Activated B cell treated with CpG ODN at 0.5 μM for 24 hours (primary cell): ENCODE measurements around the gene ALKAL2. TPM values are rescaled to one million over a fixed set of nuclear protein-coding genes. Genes with fewer than 3 reads are reported as not detected.
A peak's percentile ranks its signal among the peaks of the same experiment; 100 is the strongest.

Experiments used
- ATAC-seq: fragments of 200-7000 bp; cut with Tn5 transposase; one replicate; pipeline ENCODE4 v1.10.0; 2021; ENCODE audit warnings: low read depth, mild to moderate bottlenecking, moderate library complexity
- CTCF ChIA-PET: fragments of 350-600 bp; sonication (Branson Sonifier 250); formaldehyde crosslinking; loops from one replicate; lab custom pipeline; 2021; ENCODE audit warnings: antibody characterized with exemption; lab: Charles Lee
- POLR2A ChIA-PET: fragments of 350-600 bp; sonication (Branson Sonifier 250); formaldehyde crosslinking; loops from one replicate; lab custom pipeline; 2021; ENCODE audit warnings: antibody characterized with exemption; lab: Charles Lee
- DNase-seq: peaks from one replicate; pipeline ENCODE4 v3.0.0; 2022
- H3K27ac Mint-ChIP-seq: one replicate; pipeline ENCODE4 v1.8.0; 2020; ENCODE audit warnings: mixed read lengths
- H3K27me3 Mint-ChIP-seq: one replicate; pipeline ENCODE4 v1.8.0; 2021; ENCODE audit warnings: mixed read lengths
- H3K36me3 Mint-ChIP-seq: one replicate; pipeline ENCODE4 v1.8.0; 2021; ENCODE audit warnings: low read depth, mixed read lengths
- H3K4me1 Mint-ChIP-seq: one replicate; pipeline ENCODE4 v1.8.0; 2021; ENCODE audit warnings: mixed read lengths
- H3K4me3 Mint-ChIP-seq: one replicate; pipeline ENCODE4 v1.8.0; 2020; ENCODE audit warnings: mild to moderate bottlenecking, mixed read lengths
- H3K9me3 Mint-ChIP-seq: one replicate; pipeline ENCODE4 v1.8.0; 2020; ENCODE audit warnings: mixed read lengths
- intact Hi-C: fragments of 100-400 bp; cut with micrococcal nuclease; formaldehyde crosslinking; loops from one replicate; pipeline ENCODE4 v1.15.1; 2024
- total RNA-seq: library from RNA; stranded (reverse); gene quantifications from 2 replicates; pipeline ENCODE4 v1.2.3, GENCODE V29; 2022
- TF ChIP-seq, protein P1 (sequence below): fragments of 200-600 bp; IDR thresholded peaks from one replicate; pipeline ENCODE4 v1.8.0; 2022; ENCODE audit warnings: antibody characterized with exemption, mild to moderate bottlenecking

ALKAL2 gene
- total RNA-seq, 1 donor from 2014 or later, result not detected

DNA sequence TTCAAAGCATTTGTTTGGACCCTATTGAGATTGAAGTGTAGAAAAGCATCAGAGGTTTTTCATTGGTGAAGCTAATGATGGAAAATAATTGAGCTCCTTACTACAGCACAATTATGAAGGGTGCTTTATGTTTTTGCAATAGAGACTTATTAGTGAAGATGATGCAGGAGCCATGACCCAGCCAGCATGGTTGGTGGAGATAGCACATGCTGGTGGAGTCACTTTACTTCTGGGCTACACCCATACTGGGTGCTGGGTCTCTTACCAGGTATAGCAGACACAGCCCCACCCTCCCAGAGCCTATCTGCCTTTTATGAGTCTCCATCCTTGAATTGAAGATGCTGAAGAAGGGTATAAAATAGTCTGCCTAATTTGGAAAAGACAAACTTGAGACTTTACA lies 19.6 kb downstream of the ALKAL2 start:
- DNase-seq, result no peak
- Mint-ChIP-seq H3K4me3 (no peak overlapping the region), H3K4me1 (peaks cover 55% of the 10 kb centered on the region), H3K9me3 (no peaks in the 10 kb centered on the region), H3K27me3 (no peaks in the 10 kb centered on the region), H3K27ac (no peak overlapping the region), H3K36me3 (peaks cover 48% of the 10 kb centered on the region)
- TF ChIP-seq, protein P1, sequence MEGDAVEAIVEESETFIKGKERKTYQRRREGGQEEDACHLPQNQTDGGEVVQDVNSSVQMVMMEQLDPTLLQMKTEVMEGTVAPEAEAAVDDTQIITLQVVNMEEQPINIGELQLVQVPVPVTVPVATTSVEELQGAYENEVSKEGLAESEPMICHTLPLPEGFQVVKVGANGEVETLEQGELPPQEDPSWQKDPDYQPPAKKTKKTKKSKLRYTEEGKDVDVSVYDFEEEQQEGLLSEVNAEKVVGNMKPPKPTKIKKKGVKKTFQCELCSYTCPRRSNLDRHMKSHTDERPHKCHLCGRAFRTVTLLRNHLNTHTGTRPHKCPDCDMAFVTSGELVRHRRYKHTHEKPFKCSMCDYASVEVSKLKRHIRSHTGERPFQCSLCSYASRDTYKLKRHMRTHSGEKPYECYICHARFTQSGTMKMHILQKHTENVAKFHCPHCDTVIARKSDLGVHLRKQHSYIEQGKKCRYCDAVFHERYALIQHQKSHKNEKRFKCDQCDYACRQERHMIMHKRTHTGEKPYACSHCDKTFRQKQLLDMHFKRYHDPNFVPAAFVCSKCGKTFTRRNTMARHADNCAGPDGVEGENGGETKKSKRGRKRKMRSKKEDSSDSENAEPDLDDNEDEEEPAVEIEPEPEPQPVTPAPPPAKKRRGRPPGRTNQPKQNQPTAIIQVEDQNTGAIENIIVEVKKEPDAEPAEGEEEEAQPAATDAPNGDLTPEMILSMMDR, result no peak
- intact Hi-C loops, result no loop called here
- ChIA-PET POLR2A (no interaction called here), CTCF (interaction anchor here (1.1 kb wide), 1 partner anchor 212 kb away, joined by 3 read pairs; no protein-coding TSS in a partner anchor)
- no peak for ATAC-seq

DNA sequence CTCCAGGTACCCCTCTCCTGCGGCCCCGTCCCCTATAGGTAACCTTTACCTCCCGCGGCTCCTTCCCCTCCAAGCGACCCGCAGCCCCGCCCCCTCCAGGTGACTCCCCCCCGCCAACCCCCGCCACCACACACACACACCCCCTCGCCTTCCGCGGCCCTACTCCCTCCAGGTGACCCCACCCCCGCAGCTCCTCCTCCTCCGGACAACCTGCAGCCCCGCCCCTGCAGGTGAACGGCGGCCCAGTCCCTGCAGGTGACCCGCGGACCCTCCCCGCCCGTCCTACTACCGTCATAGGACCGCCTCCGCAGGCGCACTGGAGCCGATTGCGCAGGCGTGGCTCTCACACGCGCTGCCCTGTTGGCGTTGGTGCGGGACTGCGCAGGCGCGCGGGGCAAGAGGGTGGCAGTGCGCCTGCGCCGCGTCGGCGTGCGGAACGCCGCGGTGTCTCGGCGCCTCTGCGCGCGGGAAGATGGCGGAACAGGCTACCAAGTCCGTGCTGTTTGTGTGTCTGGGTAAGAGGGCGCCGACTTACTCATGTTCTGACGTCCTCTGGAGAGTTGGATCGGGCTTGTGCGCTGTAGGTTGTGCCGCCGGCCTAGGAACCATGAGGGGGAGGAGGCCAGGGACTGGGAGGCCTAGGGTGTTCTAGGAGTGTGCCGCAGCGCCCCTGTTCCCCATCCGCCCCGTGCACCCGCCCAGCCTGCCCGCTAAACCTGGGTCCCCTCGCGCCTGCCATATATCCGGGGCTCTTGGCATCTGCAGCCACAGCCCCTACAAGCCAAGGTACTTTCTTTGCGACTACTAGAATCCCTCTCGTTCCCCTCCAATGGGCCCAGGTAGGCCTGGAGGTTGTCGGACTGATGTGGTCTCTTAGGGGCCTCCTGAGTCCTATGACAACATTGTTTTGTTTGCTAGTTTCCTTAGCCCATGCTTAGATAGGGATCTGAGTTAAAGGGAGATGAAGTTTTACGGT lies 23.1 kb downstream of the ALKAL2 start, which contains the start of gene ACP1:
Gene ACP1, plus strand, starts transcription at position 455 of the 976 bp plus-strand sequence. Its CDS starts 18 bp downstream, at position 473.
- intact Hi-C loops, result loop anchor here (1.0 to 5.0 kb wide), 4 partner anchors 18 to 413 kb away; partner anchors contain the start of gene TMEM18
- H3K36me3 Mint-ChIP-seq, result peaks cover 29% of the 10 kb centered on the region
- H3K4me1 Mint-ChIP-seq, result peaks cover 49% of the 10 kb centered on the region
- TF ChIP-seq, protein P1, result no peak
- ChIA-PET POLR2A (interaction anchor here (0.8 kb wide), 1 partner anchor 21 kb away, joined by 3 read pairs; no protein-coding TSS in a partner anchor), CTCF (no interaction called here)
- ATAC-seq (peak; percentile 85), DNase-seq (peak; percentile 95)
- peak within 1 kb of the TSS; percentile 93 for H3K4me3 Mint-ChIP-seq
- H3K9me3 Mint-ChIP-seq, result no peaks in the 10 kb centered on the region
- no peaks in the 10 kb centered on the region for H3K27me3 Mint-ChIP-seq
- peak within 1 kb of the TSS; percentile 93 for H3K27ac Mint-ChIP-seq

DNA sequence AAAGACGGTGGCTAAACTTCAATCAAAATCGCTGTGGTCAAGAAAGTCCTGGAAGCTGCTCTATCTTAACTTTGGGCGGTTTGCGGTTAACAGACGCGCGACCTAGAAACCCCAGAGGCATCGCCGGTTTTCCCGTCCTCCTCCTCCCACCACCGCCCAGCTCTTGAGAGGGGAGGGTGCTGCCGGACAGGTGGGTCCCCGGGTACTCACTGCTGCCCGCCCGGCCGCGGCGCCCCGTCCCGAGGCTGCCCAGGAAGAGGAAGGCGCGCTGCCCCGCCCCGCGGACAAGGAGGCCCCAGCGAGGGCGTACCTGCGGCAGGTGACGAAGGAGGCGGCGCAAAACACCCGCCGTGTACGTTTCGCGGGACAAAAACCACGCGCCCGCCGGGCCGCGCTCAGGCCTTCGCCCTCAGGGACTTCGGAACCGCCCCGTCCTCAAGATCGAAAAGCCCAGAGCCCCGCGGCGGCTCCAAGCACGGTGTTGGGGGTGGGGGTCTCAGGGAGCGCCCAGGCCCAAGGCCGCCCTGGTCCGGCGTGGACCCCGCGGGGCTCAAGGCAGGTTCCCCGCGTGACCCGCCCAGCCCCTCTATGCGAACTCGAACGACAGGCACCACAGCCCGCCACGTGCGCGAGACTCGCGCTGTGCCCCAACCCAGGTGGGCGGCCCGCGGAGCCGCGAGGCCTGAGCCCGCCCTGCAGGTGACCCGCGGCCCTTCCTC lies 24.0 kb downstream of the ALKAL2 start, which contains the start of gene SH3YL1:
Gene SH3YL1, minus strand, starts transcription at position 259 of the 719 bp plus-strand sequence. Its CDS starts 48 bp downstream, at position 211.
- ChIA-PET CTCF (interaction anchor here (0.6 kb wide), 1 partner anchor 18 kb away, joined by 3 read pairs; no protein-coding TSS in a partner anchor), POLR2A (interaction anchor here (0.6 to 0.8 kb wide), 2 partner anchors 10 to 22 kb away, joined by 3 read pairs; no protein-coding TSS in a partner anchor)
- peak within 1 kb of the TSS; percentile 93 for H3K27ac Mint-ChIP-seq
- no peaks in the 10 kb centered on the region for H3K27me3 Mint-ChIP-seq
- ATAC-seq (peak; percentile 12), DNase-seq (peak; percentile 48)
- TF ChIP-seq, protein P1, result no peak
- peak within 1 kb of the TSS; percentile 93 for H3K4me3 Mint-ChIP-seq
- H3K36me3 Mint-ChIP-seq, result peaks cover 28% of the 10 kb centered on the region
- intact Hi-C loops, result loop anchor here (1.0 to 5.0 kb wide), 4 partner anchors 18 to 413 kb away; partner anchors contain the start of gene TMEM18
- H3K9me3 Mint-ChIP-seq, result no peaks in the 10 kb centered on the region
- H3K4me1 Mint-ChIP-seq, result peaks cover 41% of the 10 kb centered on the region

GRCh38 chr2:263022-263738 lies 24.7 kb downstream of the ALKAL2 start:
- intact Hi-C loops, result loop anchor here (5.0 kb wide), 1 partner anchor 374 kb away; no protein-coding TSS in a partner anchor
- ChIA-PET CTCF (interaction anchor here (0.6 kb wide), 1 partner anchor 17 kb away, joined by 3 read pairs; no protein-coding TSS in a partner anchor), POLR2A (interaction anchor here (0.6 kb wide), 1 partner anchor 11 kb away, joined by 3 read pairs; no protein-coding TSS in a partner anchor)
- Mint-ChIP-seq H3K9me3 (peaks cover 2% of the 10 kb centered on the region), H3K27ac (peak overlapping the region; percentile 12), H3K36me3 (peaks cover 31% of the 10 kb centered on the region), H3K4me3 (peak overlapping the region; percentile 93), H3K4me1 (peaks cover 35% of the 10 kb centered on the region), H3K27me3 (no peaks in the 10 kb centered on the region)
- ATAC-seq, result no peak
- TF ChIP-seq, protein P1, result no peak
- DNase-seq, result no peak
